GM21529 (cell line): Measurements from ENCODE around the gene C12orf43.

ENCODE experiments used
- ATAC-seq: cut with Tn5 transposase; IDR thresholded peaks from one replicate; pipeline ENCODE4 v1.9.1; 2021; ENCODE audit not compliant: unreplicated experiment

C12orf43 gene

GRCh38 chr12:120999191-121000120, 16.8 kb downstream of the C12orf43 start:
- ATAC-seq, result no peak

- no peak for ATAC-seq
These were observed 17.9 kb downstream of the C12orf43 start for GRCh38 chr12:120998435-120998834.

GRCh38 chr12:120997448-120997847, 18.8 kb downstream of the C12orf43 start:
- no peak for ATAC-seq

- no peak for ATAC-seq
These were observed 20.0 kb downstream of the C12orf43 start for GRCh38 chr12:120996133-120996746.

GRCh38 chr12:120994589-120995337, 21.5 kb downstream of the C12orf43 start:
- no peak for ATAC-seq

GRCh38 chr12:120994059-120994458, 22.2 kb downstream of the C12orf43 start:
- no peak for ATAC-seq

- ATAC-seq, result no peak
These were observed 22.8 kb downstream of the C12orf43 start for GRCh38 chr12:120993496-120993895.

- ATAC-seq, result no peak
These were observed 23.3 kb downstream of the C12orf43 start for GRCh38 chr12:120992989-120993388.

GRCh38 chr12:120991965-120992364, 24.3 kb downstream of the C12orf43 start:
- no peak for ATAC-seq

GRCh38 chr12:120990487-120991055, 25.7 kb downstream of the C12orf43 start:
- no peak for ATAC-seq

- no peak for ATAC-seq
These were observed 26.6 kb downstream of the C12orf43 start for GRCh38 chr12:120989687-120990086.

GRCh38 chr12:120988658-120989057, 27.6 kb downstream of the C12orf43 start:
- ATAC-seq, result no peak

- ATAC-seq, result no peak
These were observed 28.1 kb downstream of the C12orf43 start for GRCh38 chr12:120988234-120988633.

- no peak for ATAC-seq
These were observed 31.9 kb downstream of the C12orf43 start for GRCh38 chr12:120984351-120984898.

GRCh38 chr12:120983759-120984158, 32.5 kb downstream of the C12orf43 start:
- ATAC-seq, result no peak

GRCh38 chr12:120982659-120983058, 33.6 kb downstream of the C12orf43 start:
- ATAC-seq, result no peak

GRCh38 chr12:120981407-120981941, 34.8 kb downstream of the C12orf43 start:
- ATAC-seq, result no peak

- no peak for ATAC-seq
These were observed 35.4 kb downstream of the C12orf43 start for GRCh38 chr12:120980800-120981368.

- no peak for ATAC-seq
These were observed 36.2 kb downstream of the C12orf43 start for GRCh38 chr12:120979862-120980696.
